Measurements from ENCODE around the gene CEPT1.

DNA sequence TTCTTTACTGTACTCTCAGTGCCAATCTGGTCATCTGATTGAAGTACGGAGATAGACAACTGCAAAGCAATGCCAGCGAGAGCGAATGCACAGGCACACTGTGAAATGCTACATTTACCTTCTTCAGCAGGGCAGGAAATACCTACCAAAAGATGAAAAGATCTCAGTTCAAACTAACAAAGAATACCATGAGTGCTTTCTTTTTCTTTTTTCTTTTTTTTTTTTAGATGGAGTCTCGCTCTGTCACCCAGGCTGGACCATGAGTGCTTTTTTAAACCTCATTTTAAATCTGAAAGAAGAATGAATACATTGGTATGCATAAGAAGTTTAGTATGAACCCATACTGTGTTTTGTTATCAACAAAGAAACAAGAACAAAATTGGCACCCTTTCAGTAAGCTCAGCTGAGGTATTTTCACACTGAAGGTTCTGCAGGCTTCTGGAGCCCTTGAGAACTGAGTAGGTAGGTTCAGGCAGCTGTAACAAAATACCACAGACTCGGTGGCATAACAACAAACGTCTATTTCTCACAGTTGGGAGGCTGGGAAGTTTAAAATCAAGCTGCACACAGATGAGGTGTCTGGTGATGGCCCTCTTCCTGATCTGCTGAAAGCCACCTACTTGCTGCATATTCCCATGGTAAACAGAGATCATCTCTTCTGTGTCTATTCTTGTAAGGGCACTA is 85.8 kb downstream of the CEPT1 start:
- no peak for TF ChIP-seq POLR2A (IDR thresholded peaks at IDR 0.05; ENCODE audit: low read depth, low read length)
- TF ChIP-seq, protein P1, sequence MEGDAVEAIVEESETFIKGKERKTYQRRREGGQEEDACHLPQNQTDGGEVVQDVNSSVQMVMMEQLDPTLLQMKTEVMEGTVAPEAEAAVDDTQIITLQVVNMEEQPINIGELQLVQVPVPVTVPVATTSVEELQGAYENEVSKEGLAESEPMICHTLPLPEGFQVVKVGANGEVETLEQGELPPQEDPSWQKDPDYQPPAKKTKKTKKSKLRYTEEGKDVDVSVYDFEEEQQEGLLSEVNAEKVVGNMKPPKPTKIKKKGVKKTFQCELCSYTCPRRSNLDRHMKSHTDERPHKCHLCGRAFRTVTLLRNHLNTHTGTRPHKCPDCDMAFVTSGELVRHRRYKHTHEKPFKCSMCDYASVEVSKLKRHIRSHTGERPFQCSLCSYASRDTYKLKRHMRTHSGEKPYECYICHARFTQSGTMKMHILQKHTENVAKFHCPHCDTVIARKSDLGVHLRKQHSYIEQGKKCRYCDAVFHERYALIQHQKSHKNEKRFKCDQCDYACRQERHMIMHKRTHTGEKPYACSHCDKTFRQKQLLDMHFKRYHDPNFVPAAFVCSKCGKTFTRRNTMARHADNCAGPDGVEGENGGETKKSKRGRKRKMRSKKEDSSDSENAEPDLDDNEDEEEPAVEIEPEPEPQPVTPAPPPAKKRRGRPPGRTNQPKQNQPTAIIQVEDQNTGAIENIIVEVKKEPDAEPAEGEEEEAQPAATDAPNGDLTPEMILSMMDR (IDR thresholded peaks at IDR 0.05; ENCODE audit: extremely low read depth in 1 of 2, insufficient read depth in 1 of 2, low read depth in 1 of 2, low read length in 2 of 2) = no peak
- TF ChIP-seq POLR2AphosphoS5 (IDR thresholded peaks at IDR 0.05; ENCODE audit: insufficient read depth, low read depth, low read length) = no peak
- TF ChIP-seq MAX (IDR thresholded peaks at IDR 0.05; ENCODE audit: insufficient read depth, insufficient read length) = no peak
- TF ChIP-seq EZH2 (IDR thresholded peaks at IDR 0.05; ENCODE audit: borderline replicate concordance, low read depth, low read length, severe bottlenecking) = no peak
- TF ChIP-seq GATA2 (IDR thresholded peaks at IDR 0.05; ENCODE audit: insufficient read depth, insufficient read length, low read depth, low read length) = no peak
- no peak for TF ChIP-seq FOS (IDR thresholded peaks at IDR 0.05; ENCODE audit: borderline replicate concordance, insufficient read depth, low read length)
- TF ChIP-seq MYC (IDR thresholded peaks at IDR 0.05; ENCODE audit: low read depth, low read length) = no peak

Data from endothelial cell of umbilical vein (primary cell).